ENCODE data around the gene MED16. TPM values are rescaled to one million over a fixed set of nuclear protein-coding genes. Genes with fewer than 3 reads are reported as not detected.

Gene MED16
- total RNA-seq, 1 donor from 2014 or later, result 51.8 TPM

DNA sequence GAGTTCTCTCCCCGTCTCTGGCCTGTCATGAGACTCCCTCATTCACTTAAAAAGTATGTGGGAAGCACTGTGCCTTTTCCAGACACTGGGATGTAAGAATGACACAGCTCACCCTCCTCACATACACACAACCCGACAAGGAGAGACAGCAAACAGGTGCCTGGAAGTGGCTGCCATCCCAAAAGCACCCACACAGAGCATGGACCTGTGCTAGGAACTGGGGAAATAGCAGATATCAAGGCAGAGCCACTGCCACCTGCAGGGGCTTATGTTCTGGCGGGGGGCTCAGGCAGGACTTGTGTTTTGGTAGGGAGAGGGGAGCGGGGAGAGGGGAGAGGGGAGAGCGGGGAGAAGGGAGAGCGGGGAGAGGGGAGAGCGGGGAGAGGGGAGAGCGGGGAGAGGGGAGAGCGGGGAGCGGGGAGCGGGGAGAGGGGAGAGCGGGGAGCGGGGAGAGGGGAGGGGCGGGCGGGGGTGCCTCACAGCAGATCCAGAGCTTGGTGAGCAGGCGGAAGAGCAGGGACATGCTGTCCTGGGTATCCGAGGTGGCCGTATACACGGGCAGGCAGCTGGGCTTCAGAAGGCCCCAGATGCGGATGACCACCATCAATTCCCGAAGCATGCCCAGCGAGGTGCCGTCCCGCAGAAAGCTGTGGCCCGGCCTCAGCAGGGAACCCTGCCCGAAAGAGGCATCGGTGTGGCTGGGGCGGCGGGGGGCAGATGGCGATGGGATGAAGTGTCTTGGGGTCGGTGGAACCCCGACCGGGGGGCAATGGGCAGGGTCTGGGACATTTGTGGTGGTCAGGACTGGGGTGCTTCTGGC, 21.3 kb downstream of the MED16 start:
- peaks cover 16% of the 10 kb centered on the region for H3K4me1 ChIP-seq
- peak overlapping the region; percentile 34 for H3K4me3 ChIP-seq

DNA sequence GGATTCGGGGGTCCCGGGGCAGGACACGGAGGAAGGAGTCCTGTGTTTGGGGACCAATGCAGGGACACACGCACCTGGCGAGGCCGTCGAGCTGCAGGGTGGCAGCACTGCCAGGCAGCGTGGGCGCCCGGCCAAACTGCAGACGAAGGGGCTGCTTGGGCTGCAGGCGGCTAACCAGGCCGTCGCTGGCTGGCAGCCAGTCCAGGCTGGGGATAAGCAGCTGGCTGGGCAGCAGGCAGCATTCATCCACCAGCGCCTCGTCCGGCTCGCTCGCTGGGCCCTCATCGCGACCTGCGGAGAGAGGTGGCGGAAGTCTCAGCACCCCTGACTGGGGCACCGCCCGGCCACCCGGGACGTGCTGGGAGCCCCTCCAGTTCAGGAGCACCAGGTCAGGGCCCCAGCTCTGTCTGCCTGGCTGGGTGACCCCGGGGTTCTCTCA, 22.0 kb downstream of the MED16 start:
- Histone ChIP-seq H3K27ac (peak overlapping the region; percentile 60), H3K27me3 (no peaks in the 10 kb centered on the region), H3K36me3 (peaks cover 23% of the 10 kb centered on the region), H3K4me1 (peaks cover 16% of the 10 kb centered on the region), H3K9me3 (no peaks in the 10 kb centered on the region), H3K4me3 (no peak overlapping the region)
- TF ChIP-seq, protein P1, sequence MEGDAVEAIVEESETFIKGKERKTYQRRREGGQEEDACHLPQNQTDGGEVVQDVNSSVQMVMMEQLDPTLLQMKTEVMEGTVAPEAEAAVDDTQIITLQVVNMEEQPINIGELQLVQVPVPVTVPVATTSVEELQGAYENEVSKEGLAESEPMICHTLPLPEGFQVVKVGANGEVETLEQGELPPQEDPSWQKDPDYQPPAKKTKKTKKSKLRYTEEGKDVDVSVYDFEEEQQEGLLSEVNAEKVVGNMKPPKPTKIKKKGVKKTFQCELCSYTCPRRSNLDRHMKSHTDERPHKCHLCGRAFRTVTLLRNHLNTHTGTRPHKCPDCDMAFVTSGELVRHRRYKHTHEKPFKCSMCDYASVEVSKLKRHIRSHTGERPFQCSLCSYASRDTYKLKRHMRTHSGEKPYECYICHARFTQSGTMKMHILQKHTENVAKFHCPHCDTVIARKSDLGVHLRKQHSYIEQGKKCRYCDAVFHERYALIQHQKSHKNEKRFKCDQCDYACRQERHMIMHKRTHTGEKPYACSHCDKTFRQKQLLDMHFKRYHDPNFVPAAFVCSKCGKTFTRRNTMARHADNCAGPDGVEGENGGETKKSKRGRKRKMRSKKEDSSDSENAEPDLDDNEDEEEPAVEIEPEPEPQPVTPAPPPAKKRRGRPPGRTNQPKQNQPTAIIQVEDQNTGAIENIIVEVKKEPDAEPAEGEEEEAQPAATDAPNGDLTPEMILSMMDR (IDR thresholded peaks at IDR 0.05), result no peak
- DNase-seq (peak; percentile 81), ATAC-seq (peak; percentile 0)
- intact Hi-C loops (cut with DNase I), result no loop called here

More for the DNA sequence above, 21.3 kb downstream of the MED16 start:
- H3K27me3 ChIP-seq, result no peaks in the 10 kb centered on the region
- H3K36me3 ChIP-seq, result peaks cover 27% of the 10 kb centered on the region
- DNase-seq (no peak), ATAC-seq (no peak)
- intact Hi-C loops (cut with DNase I), result no loop called here
- TF ChIP-seq, protein P1 (IDR thresholded peaks at IDR 0.05), result no peak
- H3K9me3 ChIP-seq, result no peaks in the 10 kb centered on the region
- peak overlapping the region; percentile 86 for H3K27ac ChIP-seq

DNA sequence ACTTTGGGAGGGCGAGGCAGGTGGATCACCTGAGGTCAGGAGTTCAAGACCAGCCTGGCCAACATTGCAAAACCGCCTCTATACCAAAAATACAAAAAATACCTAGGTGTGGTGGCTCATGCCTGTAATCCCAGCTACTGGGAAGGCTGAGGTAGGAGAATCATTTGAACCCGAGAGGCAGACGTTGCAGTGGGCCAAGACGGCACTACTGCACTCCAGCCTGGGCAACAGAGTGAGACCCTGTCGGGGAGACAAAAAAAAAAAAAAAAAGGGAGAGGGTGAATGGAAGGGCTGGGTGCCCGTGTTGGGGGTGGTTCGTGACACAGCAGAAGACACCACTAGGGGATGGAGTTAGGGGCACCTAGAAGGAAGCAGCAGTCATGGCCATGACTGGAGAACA, 22.7 kb downstream of the MED16 start:
- ATAC-seq (no peak), DNase-seq (no peak)
- Histone ChIP-seq H3K27me3 (no peaks in the 10 kb centered on the region), H3K27ac (peak overlapping the region; percentile 60), H3K36me3 (peaks cover 16% of the 10 kb centered on the region), H3K4me1 (peaks cover 16% of the 10 kb centered on the region), H3K4me3 (no peak overlapping the region), H3K9me3 (no peaks in the 10 kb centered on the region)
- TF ChIP-seq, protein P1 (IDR thresholded peaks at IDR 0.05), result no peak
- intact Hi-C loops (cut with DNase I), result no loop called here

DNA sequence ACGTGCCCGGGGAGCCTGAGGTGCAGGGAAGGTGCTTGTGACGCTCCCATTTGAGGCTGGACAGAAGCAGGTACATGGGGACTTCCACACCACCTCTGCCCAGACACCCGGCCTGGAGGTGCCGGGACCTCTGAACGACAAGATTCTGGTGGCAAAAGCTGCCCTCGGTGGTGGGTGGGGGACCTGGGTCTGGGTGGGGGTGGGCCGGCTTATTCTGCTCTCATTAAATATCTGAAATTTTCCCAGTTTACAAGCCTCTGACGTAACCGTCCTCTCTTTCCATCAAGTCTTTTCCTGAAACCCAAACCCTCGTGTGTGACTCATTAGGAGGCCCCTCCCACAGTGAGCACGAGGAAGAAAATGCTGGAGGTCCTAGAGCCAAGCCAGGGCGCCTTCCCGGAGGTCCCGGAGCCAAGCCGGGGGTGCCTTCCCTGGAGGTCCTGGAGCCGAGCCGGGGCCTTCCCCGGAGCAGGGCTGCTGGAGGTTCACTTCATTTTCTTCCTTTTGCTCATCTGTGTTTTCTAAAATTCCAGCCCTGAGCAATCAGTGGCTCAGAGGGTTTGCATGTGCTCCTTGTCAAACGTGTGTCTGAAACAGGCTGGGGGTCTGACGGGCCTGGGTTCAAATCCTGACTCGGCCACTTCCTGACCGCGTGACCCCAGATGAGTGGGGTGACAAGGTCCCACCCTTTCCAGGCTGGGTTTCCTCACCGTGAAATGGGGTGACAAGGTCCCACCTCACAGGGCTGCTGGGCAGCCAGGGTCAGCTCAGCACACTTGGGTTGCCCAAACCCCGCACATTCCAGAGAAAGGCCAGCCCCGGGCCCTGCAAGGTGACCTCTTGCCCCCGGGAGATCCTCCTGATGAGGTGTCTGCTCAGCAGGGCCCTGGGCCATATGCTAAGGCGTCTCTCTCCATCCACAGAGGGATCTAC, 23.5 kb downstream of the MED16 start:
- DNase-seq, result no peak

More for the DNA sequence above, 23.5 kb downstream of the MED16 start:
- Histone ChIP-seq H3K9me3 (no peaks in the 10 kb centered on the region), H3K27me3 (no peaks in the 10 kb centered on the region), H3K4me1 (peaks cover 16% of the 10 kb centered on the region), H3K4me3 (no peak overlapping the region), H3K36me3 (peaks cover 12% of the 10 kb centered on the region), H3K27ac (peak overlapping the region; percentile 60)
- intact Hi-C loops (cut with DNase I), result no loop called here
- TF ChIP-seq, protein P1 (IDR thresholded peaks at IDR 0.05), result no peak
- peak; percentile 2 for ATAC-seq

Data from upper lobe of right lung (tissue), 1 donor.